K562 (cell line): ENCODE measurements around the gene ACTL6A. TPM values are rescaled to one million over a fixed set of nuclear protein-coding genes. Genes with fewer than 3 reads are reported as not detected.

ENCODE experiments used
- BCOR ChIP-seq: fragments of 450-650 bp; IDR thresholded peaks from 2 replicates; pipeline ENCODE4 v1.6.1; 2016
- CBFA2T3 ChIP-seq: fragments of 450-650 bp; IDR thresholded peaks from 2 replicates; pipeline ENCODE4 v1.6.1; 2017
- CEBPG ChIP-seq, 3 experiments: fragments of 200-800 bp in 1 of 3; sonication (Bioruptor generic) in 1 of 3; sonication (generic) in 1 of 3; formaldehyde crosslinking in 1 of 3; IDR thresholded peaks in 2 of 3; conservative IDR thresholded peaks in 1 of 3; 2 replicates each; pipeline versions ENCODE4 v1.6.1 to v1.8.0; 2016 to 2022; ENCODE audit warnings: missing compliant biosample characterization in 2 of 3, missing genetic modification characterization in 2 of 3, mild to moderate bottlenecking in 1 of 3, missing genetic modification reagents in 1 of 3
- HMGN3 ChIP-seq: IDR thresholded peaks from 2 replicates; pipeline ENCODE4 v1.6.1; 2011; ENCODE audit warnings: borderline replicate concordance, low read depth, mild to moderate bottlenecking, mixed read lengths, low read length; ENCODE audit not compliant: insufficient read length; ENCODE audit errors: extremely low read depth
- MLX ChIP-seq, 2 experiments: fragments of 450-650 bp in 1 of 2; sonication (generic) in 1 of 2; formaldehyde crosslinking; conservative IDR thresholded peaks; 2 replicates each; pipeline versions ENCODE4 v1.4.0 to v1.8.1; 2020 to 2022; ENCODE audit warnings: mild to moderate bottlenecking in 1 of 2, missing genetic modification reagents in 1 of 2
- NFXL1 ChIP-seq: fragments of 450-650 bp; formaldehyde crosslinking; IDR thresholded peaks from 2 replicates; pipeline ENCODE4 v1.4.0; 2021; ENCODE audit warnings: mild to moderate bottlenecking
- PHF8 ChIP-seq: fragments of 200-600 bp; sonication (generic); IDR thresholded peaks from 2 replicates; pipeline ENCODE4 v1.6.1; 2012; ENCODE audit warnings: mixed run types, mild to moderate bottlenecking, inconsistent platforms, low read length, moderate library complexity, borderline replicate concordance
- POLR2A ChIP-seq: fragments of 450-650 bp; conservative IDR thresholded peaks from 2 replicates; pipeline ENCODE4 v1.6.1; 2016
- PTBP1 ChIP-seq: fragments of 200-400 bp; formaldehyde crosslinking; IDR thresholded peaks from 2 replicates; pipeline ENCODE4 v1.6.1; 2017; ENCODE audit warnings: low read depth, low read length
- RAD51 ChIP-seq: fragments of 450-650 bp; IDR thresholded peaks from 2 replicates; pipeline ENCODE4 v1.7.1; 2016; ENCODE audit warnings: low read depth, mild to moderate bottlenecking, borderline replicate concordance
- RB1 ChIP-seq: fragments of 450-650 bp; IDR thresholded peaks from 2 replicates; pipeline ENCODE4 v1.6.1; 2017; ENCODE audit warnings: low read depth, mild to moderate bottlenecking
- RBM15 ChIP-seq: fragments of 200-400 bp; formaldehyde crosslinking; IDR thresholded peaks from 2 replicates; pipeline ENCODE4 v1.6.1; 2018; ENCODE audit warnings: mild to moderate bottlenecking, low read length, moderate library complexity; ENCODE audit not compliant: insufficient read depth
- RBM22 ChIP-seq: fragments of 200-400 bp; formaldehyde crosslinking; IDR thresholded peaks from 2 replicates; pipeline ENCODE4 v1.6.1; 2018; ENCODE audit warnings: low read length, low read depth; ENCODE audit not compliant: poor library complexity, severe bottlenecking
- ZMIZ1 ChIP-seq, 2 experiments: fragments of 150-350 bp in 1 of 2; IDR thresholded peaks; 2 replicates each; pipeline ENCODE4 v1.6.1; 2012 to 2016; ENCODE audit warnings: low read depth in 2 of 2, low read length in 2 of 2, mild to moderate bottlenecking in 1 of 2, moderate library complexity in 1 of 2
- ZNF274 ChIP-seq: IDR thresholded peaks from 2 replicates; pipeline ENCODE4 v1.6.1; 2011; ENCODE audit warnings: low read depth, mild to moderate bottlenecking, low read length, moderate library complexity, borderline replicate concordance
- polyA plus RNA-seq, 8 experiments: library from polyadenylated mRNA; depleted of rRNA in 4 of 8; stranded (reverse) in 5 of 8; unstranded in 3 of 8; fragments of >200 nt; fragmentation: Nextera tagmentation in 2 of 8; fragmentation: Illumina TruSeq in 1 of 8; extraction: Ambion mirVana in 2 of 8; extraction: Trizol in 1 of 8; gene quantifications; 2 replicates each; pipeline versions ENCODE4 v1.2.1 to v1.2.3, GENCODE V29; 2011 to 2014; ENCODE audit warnings: inconsistent platforms in 1 of 8, missing spikeins in 1 of 8
- total RNA-seq, 7 experiments: library from RNA; depleted of rRNA in 6 of 7; stranded (reverse); fragments of >200 nt in 6 of 7; fragmentation: Illumina TruSeq in 2 of 7; extraction: Trizol in 2 of 7; gene quantifications; 2 replicates each; pipeline versions ENCODE4 v1.2.1 to v1.2.3, GENCODE V29; 2011 to 2021; ENCODE audit warnings: low replicate concordance in 1 of 7
- TF ChIP-seq, protein P1 (sequence below): fragments of 250-450 bp; sonication (Bioruptor Pico); IDR thresholded peaks from 2 replicates; pipeline ENCODE4 v1.4.0; 2020; ENCODE audit warnings: borderline replicate concordance
- TF ChIP-seq, protein P2 (sequence below): sonication (generic); formaldehyde crosslinking; IDR thresholded peaks from 2 replicates; pipeline ENCODE4 v1.8.1; 2023; ENCODE audit warnings: missing genetic modification reagents, mild to moderate bottlenecking, borderline replicate concordance

The ACTL6A gene
- total and polyA plus RNA-seq, 9 of the 15 experiments (the other 6 are each of a cell fraction or from before 2014, with no cell fraction given): 107 to 243 (median 157) TPM

GRCh38 chr3:179563271-179563783, 601 bp downstream of the ACTL6A start (continued):
- TF ChIP-seq HMGN3 (peak; percentile 0), ZNF274 (no peak), CBFA2T3 (no peak), RB1 (peak; percentile 50; the same call in 1 of the 2 replicates), RBM15 (no peak), BCOR (no peak), RBM22 (no peak), MLX (CRISPR knock-in tag; conservative IDR thresholded peaks at IDR 0.05) (no peak), RAD51 (no peak), PHF8 (peak; percentile 56; the same call in 1 of the 2 replicates), CEBPG (CRISPR knock-in tag; IDR thresholded peaks at IDR 0.05) (no peak), CEBPG (tag; conservative IDR thresholded peaks at IDR 0.05 in 1 of 2, IDR thresholded peaks at IDR 0.05 in 1 of 2) (no peak), POLR2A (no peak), ZMIZ1 (IDR thresholded peaks at IDR 0.05; ENCODE audit: low read depth in 2 of 2, low read length in 2 of 2) (0 out of 4 replicates have a peak, but pooled peaks of 1 of the 2 experiments have one; percentile 0), PTBP1 (no peak), NFXL1 (CRISPR knock-in tag) (no peak)
- TF ChIP-seq, protein P1, sequence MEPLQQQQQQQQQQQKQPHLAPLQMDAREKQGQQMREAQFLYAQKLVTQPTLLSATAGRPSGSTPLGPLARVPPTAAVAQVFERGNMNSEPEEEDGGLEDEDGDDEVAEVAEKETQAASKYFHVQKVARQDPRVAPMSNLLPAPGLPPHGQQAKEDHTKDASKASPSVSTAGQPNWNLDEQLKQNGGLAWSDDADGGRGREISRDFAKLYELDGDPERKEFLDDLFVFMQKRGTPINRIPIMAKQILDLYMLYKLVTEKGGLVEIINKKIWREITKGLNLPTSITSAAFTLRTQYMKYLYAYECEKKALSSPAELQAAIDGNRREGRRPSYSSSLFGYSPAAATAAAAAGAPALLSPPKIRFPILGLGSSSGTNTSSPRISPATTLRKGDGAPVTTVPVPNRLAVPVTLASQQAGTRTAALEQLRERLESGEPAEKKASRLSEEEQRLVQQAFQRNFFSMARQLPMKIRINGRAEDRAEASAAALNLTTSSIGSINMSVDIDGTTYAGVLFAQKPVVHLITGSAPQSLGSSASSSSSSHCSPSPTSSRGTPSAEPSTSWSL (CRISPR knock-in tag): no peak
- TF ChIP-seq, protein P2, sequence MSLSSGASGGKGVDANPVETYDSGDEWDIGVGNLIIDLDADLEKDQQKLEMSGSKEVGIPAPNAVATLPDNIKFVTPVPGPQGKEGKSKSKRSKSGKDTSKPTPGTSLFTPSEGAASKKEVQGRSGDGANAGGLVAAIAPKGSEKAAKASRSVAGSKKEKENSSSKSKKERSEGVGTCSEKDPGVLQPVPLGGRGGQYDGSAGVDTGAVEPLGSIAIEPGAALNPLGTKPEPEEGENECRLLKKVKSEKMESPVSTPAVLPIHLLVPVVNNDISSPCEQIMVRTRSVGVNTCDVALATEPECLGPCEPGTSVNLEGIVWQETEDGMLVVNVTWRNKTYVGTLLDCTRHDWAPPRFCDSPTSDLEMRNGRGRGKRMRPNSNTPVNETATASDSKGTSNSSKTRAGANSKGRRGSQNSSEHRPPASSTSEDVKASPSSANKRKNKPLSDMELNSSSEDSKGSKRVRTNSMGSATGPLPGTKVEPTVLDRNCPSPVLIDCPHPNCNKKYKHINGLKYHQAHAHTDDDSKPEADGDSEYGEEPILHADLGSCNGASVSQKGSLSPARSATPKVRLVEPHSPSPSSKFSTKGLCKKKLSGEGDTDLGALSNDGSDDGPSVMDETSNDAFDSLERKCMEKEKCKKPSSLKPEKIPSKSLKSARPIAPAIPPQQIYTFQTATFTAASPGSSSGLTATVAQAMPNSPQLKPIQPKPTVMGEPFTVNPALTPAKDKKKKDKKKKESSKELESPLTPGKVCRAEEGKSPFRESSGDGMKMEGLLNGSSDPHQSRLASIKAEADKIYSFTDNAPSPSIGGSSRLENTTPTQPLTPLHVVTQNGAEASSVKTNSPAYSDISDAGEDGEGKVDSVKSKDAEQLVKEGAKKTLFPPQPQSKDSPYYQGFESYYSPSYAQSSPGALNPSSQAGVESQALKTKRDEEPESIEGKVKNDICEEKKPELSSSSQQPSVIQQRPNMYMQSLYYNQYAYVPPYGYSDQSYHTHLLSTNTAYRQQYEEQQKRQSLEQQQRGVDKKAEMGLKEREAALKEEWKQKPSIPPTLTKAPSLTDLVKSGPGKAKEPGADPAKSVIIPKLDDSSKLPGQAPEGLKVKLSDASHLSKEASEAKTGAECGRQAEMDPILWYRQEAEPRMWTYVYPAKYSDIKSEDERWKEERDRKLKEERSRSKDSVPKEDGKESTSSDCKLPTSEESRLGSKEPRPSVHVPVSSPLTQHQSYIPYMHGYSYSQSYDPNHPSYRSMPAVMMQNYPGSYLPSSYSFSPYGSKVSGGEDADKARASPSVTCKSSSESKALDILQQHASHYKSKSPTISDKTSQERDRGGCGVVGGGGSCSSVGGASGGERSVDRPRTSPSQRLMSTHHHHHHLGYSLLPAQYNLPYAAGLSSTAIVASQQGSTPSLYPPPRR (CRISPR knock-in tag): no peak
